SK-N-SH treated with all-trans-retinoic acid at 6 μM for 48 hours (cell line): Measurements from ENCODE around the gene SNTA1.

Experiments
- ATAC-seq: fragments of 200-7000 bp; cut with Tn5 transposase; 3 replicates; pipeline ENCODE4 v1.9.1; 2020; ENCODE audit warnings: mild to moderate bottlenecking, moderate library complexity
- ARNTL ChIP-seq: fragments of 450-650 bp; formaldehyde crosslinking; IDR thresholded peaks from 2 replicates; pipeline ENCODE4 v1.5.0; 2020; ENCODE audit warnings: low read depth, mild to moderate bottlenecking, moderate library complexity, borderline replicate concordance
- BACH2 ChIP-seq: fragments of 250-450 bp; sonication (Bioruptor Pico); IDR thresholded peaks from 2 replicates; pipeline ENCODE4 v1.9.0; 2021; ENCODE audit warnings: mild to moderate bottlenecking, borderline replicate concordance
- CSDC2 ChIP-seq: fragments of 250-450 bp; sonication (Bioruptor Pico); IDR thresholded peaks from 2 replicates; pipeline ENCODE4 v1.5.0; 2020; ENCODE audit warnings: mild to moderate bottlenecking, moderate library complexity
- ESRRG ChIP-seq: fragments of 250-450 bp; sonication (Bioruptor Pico); IDR thresholded peaks from 2 replicates; pipeline ENCODE4 v1.6.1; 2021; ENCODE audit warnings: mild to moderate bottlenecking
- GLIS3 ChIP-seq: fragments of 250-450 bp; sonication (Bioruptor Pico); IDR thresholded peaks from 2 replicates; pipeline ENCODE4 v1.5.0; 2020; ENCODE audit warnings: mild to moderate bottlenecking, moderate library complexity
- OSR1 ChIP-seq: fragments of 250-450 bp; sonication (Bioruptor Pico); IDR thresholded peaks from 2 replicates; pipeline ENCODE4 v1.8.0; 2022; ENCODE audit warnings: moderate library complexity, mild to moderate bottlenecking, inconsistent platforms
- PPARA ChIP-seq: fragments of 250-450 bp; sonication (Bioruptor Pico); IDR thresholded peaks from 2 replicates; pipeline ENCODE4 v1.5.0; 2020; ENCODE audit warnings: mild to moderate bottlenecking, borderline replicate concordance
- SNAI2 ChIP-seq: fragments of 250-450 bp; sonication (Bioruptor Pico); IDR thresholded peaks from 2 replicates; pipeline ENCODE4 v1.5.0; 2020; ENCODE audit warnings: mild to moderate bottlenecking, moderate library complexity
- TCF4 ChIP-seq: fragments of 250-450 bp; sonication (Bioruptor Pico); IDR thresholded peaks from 2 replicates; pipeline ENCODE4 v1.8.0; 2021; ENCODE audit warnings: mild to moderate bottlenecking, moderate library complexity, borderline replicate concordance
- ZFP3 ChIP-seq: fragments of 250-450 bp; sonication (Bioruptor Pico); IDR thresholded peaks from 2 replicates; pipeline ENCODE4 v1.5.0; 2020; ENCODE audit warnings: mild to moderate bottlenecking, moderate library complexity
- ZNF565 ChIP-seq: fragments of 450-650 bp; formaldehyde crosslinking; conservative IDR thresholded peaks from 2 replicates; pipeline ENCODE4 v1.5.0; 2020; ENCODE audit warnings: low read depth, mild to moderate bottlenecking, moderate library complexity
- ZNF70 ChIP-seq: fragments of 450-650 bp; formaldehyde crosslinking; IDR thresholded peaks from 2 replicates; pipeline ENCODE4 v1.5.0; 2020; ENCODE audit warnings: mild to moderate bottlenecking, moderate library complexity
- TF ChIP-seq, protein P1 (sequence below): fragments of 250-450 bp; sonication (Bioruptor Pico); IDR thresholded peaks from 2 replicates; pipeline ENCODE4 v1.5.1; 2020; ENCODE audit warnings: low read depth, mild to moderate bottlenecking, moderate library complexity
- TF ChIP-seq, protein P2 (sequence below): fragments of 250-450 bp; sonication (Bioruptor Pico); IDR thresholded peaks from 2 replicates; pipeline ENCODE4 v1.5.0; 2020; ENCODE audit warnings: mild to moderate bottlenecking, moderate library complexity
- TF ChIP-seq, protein P3 (sequence below): fragments of 250-450 bp; sonication (Bioruptor Pico); IDR thresholded peaks from 2 replicates; pipeline ENCODE4 v1.8.0; 2021; ENCODE audit warnings: low read depth, mild to moderate bottlenecking, moderate library complexity, borderline replicate concordance
- TF ChIP-seq, protein P4 (sequence below): fragments of 250-450 bp; sonication (Bioruptor Pico); IDR thresholded peaks from 2 replicates; pipeline ENCODE4 v1.8.0; 2020; ENCODE audit warnings: mild to moderate bottlenecking, moderate library complexity, borderline replicate concordance
- TF ChIP-seq, protein P5 (sequence below): fragments of 250-450 bp; sonication (Bioruptor Pico); IDR thresholded peaks from 2 replicates; pipeline ENCODE4 v1.5.1; 2021; ENCODE audit warnings: mild to moderate bottlenecking, moderate library complexity

SNTA1 gene

DNA sequence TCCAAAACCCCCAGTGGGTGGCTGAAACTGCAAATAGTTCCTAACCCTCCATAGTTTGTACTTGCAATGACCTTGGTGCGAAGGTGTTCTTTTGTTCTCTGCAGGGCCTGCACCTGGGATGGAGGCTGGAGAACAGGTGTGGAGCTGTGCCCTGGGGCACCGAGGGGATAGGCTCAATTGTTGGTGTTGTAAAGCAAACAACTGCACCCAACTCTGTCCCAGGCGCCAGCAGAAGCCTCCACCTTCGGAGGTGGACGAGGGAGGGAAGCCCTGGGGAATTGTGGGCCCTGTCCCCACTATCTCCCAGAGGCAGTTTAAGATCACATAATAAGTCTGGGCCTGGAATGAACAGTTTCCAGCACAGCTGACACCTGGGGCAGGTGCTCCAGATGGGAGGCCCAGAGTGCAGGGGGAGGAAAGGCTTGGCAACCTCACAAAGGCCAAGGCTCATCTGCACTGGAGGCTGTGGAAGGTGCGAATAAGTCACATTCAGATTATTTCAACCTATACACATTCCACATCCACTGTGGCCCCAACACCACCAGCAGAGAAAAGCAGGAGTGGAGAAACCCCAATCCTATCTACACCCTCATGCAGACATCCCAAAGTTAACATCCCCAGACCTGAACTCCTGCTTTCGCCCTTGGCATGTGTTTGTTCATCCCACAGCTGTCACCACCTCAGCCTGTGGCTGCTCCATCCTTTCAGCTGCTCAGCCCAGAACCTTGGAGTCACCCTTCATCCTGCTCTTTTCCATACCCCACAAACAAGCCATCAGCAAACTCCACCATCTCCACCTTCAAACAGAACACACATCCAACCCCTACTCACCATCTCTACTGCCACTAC, 34.0 kb upstream of the SNTA1 start:
- ATAC-seq: no peak
- TF ChIP-seq ZFP3: no peak
- no peak for TF ChIP-seq SNAI2 (CRISPR knock-in tag)
- TF ChIP-seq, protein P1, sequence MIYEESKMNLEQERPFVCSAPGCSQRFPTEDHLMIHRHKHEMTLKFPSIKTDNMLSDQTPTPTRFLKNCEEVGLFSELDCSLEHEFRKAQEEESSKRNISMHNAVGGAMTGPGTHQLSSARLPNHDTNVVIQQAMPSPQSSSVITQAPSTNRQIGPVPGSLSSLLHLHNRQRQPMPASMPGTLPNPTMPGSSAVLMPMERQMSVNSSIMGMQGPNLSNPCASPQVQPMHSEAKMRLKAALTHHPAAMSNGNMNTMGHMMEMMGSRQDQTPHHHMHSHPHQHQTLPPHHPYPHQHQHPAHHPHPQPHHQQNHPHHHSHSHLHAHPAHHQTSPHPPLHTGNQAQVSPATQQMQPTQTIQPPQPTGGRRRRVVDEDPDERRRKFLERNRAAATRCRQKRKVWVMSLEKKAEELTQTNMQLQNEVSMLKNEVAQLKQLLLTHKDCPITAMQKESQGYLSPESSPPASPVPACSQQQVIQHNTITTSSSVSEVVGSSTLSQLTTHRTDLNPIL (CRISPR knock-in tag): no peak
- TF ChIP-seq BACH2: no peak
- TF ChIP-seq PPARA (CRISPR knock-in tag): no peak
- no peak for TF ChIP-seq ARNTL (CRISPR knock-in tag)
- TF ChIP-seq CSDC2: no peak
- no peak for TF ChIP-seq ZNF70 (CRISPR knock-in tag)
- no peak for TF ChIP-seq TCF4 (CRISPR knock-in tag)
- no peak for TF ChIP-seq ESRRG (CRISPR knock-in tag)

DNA sequence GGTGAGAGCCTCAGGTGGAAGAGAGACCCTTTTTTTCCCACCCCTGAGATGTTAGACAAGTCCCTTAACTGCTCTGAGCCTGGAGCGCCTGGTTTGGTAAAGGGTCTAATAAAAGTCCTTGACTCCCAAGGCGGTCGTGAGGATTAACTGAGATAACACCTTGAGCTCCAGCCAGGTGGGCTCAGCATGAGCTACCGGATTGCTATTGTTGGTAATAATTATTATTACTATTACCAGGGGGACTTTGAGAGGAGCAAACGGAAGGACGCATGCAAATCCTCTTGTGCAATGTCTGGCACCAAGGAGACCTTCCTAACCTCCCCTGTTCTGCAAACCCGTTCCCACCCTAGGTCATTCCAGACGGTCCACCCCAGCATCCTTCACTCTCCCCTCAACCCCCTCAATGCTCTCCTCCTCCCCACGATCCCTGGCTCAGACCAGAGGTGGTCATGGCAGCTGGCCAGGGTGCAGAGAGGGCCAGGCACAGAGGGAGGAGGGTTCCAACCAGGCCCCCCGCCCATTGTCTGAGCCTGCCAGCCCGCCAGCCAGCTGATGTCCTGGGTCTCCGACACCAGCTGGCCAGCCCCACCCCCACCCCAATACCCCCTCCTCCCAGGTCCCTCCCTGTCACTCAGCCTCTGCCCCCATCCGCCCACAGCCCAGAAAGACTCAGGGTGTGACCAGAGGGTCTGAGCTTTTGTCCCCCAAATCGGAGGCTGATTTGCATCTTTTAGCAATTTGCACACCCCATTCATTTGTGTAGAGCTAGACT, 32.0 kb upstream of the SNTA1 start:
- no peak for ATAC-seq

More for the DNA sequence above, 32.0 kb upstream of the SNTA1 start:
- TF ChIP-seq OSR1 (CRISPR knock-in tag) (no peak), ZFP3 (no peak), ESRRG (CRISPR knock-in tag) (no peak), ZNF565 (no peak), BACH2 (no peak), SNAI2 (CRISPR knock-in tag) (no peak), PPARA (CRISPR knock-in tag) (no peak), CSDC2 (no peak), GLIS3 (CRISPR knock-in tag) (no peak)
- TF ChIP-seq, protein P2, sequence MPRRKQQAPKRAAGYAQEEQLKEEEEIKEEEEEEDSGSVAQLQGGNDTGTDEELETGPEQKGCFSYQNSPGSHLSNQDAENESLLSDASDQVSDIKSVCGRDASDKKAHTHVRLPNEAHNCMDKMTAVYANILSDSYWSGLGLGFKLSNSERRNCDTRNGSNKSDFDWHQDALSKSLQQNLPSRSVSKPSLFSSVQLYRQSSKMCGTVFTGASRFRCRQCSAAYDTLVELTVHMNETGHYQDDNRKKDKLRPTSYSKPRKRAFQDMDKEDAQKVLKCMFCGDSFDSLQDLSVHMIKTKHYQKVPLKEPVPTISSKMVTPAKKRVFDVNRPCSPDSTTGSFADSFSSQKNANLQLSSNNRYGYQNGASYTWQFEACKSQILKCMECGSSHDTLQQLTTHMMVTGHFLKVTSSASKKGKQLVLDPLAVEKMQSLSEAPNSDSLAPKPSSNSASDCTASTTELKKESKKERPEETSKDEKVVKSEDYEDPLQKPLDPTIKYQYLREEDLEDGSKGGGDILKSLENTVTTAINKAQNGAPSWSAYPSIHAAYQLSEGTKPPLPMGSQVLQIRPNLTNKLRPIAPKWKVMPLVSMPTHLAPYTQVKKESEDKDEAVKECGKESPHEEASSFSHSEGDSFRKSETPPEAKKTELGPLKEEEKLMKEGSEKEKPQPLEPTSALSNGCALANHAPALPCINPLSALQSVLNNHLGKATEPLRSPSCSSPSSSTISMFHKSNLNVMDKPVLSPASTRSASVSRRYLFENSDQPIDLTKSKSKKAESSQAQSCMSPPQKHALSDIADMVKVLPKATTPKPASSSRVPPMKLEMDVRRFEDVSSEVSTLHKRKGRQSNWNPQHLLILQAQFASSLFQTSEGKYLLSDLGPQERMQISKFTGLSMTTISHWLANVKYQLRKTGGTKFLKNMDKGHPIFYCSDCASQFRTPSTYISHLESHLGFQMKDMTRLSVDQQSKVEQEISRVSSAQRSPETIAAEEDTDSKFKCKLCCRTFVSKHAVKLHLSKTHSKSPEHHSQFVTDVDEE (CRISPR knock-in tag): no peak
- TF ChIP-seq, protein P3, sequence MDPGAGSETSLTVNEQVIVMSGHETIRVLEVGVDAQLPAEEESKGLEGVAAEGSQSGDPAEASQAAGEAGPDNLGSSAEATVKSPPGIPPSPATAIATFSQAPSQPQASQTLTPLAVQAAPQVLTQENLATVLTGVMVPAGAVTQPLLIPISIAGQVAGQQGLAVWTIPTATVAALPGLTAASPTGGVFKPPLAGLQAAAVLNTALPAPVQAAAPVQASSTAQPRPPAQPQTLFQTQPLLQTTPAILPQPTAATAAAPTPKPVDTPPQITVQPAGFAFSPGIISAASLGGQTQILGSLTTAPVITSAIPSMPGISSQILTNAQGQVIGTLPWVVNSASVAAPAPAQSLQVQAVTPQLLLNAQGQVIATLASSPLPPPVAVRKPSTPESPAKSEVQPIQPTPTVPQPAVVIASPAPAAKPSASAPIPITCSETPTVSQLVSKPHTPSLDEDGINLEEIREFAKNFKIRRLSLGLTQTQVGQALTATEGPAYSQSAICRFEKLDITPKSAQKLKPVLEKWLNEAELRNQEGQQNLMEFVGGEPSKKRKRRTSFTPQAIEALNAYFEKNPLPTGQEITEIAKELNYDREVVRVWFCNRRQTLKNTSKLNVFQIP (CRISPR knock-in tag): no peak
- TF ChIP-seq, protein P4, sequence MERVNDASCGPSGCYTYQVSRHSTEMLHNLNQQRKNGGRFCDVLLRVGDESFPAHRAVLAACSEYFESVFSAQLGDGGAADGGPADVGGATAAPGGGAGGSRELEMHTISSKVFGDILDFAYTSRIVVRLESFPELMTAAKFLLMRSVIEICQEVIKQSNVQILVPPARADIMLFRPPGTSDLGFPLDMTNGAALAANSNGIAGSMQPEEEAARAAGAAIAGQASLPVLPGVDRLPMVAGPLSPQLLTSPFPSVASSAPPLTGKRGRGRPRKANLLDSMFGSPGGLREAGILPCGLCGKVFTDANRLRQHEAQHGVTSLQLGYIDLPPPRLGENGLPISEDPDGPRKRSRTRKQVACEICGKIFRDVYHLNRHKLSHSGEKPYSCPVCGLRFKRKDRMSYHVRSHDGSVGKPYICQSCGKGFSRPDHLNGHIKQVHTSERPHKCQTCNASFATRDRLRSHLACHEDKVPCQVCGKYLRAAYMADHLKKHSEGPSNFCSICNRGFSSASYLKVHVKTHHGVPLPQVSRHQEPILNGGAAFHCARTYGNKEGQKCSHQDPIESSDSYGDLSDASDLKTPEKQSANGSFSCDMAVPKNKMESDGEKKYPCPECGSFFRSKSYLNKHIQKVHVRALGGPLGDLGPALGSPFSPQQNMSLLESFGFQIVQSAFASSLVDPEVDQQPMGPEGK (CRISPR knock-in tag): no peak
- TF ChIP-seq, protein P5, sequence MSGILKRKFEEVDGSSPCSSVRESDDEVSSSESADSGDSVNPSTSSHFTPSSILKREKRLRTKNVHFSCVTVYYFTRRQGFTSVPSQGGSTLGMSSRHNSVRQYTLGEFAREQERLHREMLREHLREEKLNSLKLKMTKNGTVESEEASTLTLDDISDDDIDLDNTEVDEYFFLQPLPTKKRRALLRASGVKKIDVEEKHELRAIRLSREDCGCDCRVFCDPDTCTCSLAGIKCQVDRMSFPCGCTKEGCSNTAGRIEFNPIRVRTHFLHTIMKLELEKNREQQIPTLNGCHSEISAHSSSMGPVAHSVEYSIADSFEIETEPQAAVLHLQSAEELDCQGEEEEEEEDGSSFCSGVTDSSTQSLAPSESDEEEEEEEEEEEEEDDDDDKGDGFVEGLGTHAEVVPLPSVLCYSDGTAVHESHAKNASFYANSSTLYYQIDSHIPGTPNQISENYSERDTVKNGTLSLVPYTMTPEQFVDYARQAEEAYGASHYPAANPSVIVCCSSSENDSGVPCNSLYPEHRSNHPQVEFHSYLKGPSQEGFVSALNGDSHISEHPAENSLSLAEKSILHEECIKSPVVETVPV (CRISPR knock-in tag): no peak
- TF ChIP-seq, protein P1 (CRISPR knock-in tag): no peak
